Glomerular visceral epithelial cell (primary cell): Measurements from ENCODE around the gene SEC23A.
"Not testable (repeated sequence)": the region's sequence is repeated elsewhere in the genome, so short reads cannot be mapped to it uniquely, and the experiment has no call there.

ENCODE experiments used
- DNase-seq: peaks from one replicate; pipeline ENCODE4 v3.0.0-alpha.2; 2016; ENCODE audit errors: extremely low spot score

SEC23A gene

DNA sequence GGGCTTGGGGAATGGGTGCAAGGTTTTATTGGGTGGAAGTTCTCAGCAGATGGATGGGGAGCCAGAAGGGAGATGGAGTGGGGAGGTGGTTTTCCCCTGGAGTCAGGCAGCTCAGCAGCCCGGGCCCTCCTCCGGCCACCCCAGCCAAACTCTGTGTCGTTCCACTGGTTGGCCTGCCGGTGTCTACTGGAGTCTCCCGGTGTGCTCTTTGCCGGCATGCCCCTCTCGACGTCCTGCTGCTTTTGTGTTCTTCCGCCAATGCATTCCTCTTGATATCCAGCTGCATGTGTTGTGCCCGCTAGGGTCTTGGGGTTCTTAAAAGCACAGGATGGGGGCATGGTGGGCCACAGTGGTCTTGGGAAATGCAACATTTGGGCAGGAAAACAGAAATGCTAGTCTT lies 72.8 kb downstream of the SEC23A start:
- no peak for DNase-seq

DNA sequence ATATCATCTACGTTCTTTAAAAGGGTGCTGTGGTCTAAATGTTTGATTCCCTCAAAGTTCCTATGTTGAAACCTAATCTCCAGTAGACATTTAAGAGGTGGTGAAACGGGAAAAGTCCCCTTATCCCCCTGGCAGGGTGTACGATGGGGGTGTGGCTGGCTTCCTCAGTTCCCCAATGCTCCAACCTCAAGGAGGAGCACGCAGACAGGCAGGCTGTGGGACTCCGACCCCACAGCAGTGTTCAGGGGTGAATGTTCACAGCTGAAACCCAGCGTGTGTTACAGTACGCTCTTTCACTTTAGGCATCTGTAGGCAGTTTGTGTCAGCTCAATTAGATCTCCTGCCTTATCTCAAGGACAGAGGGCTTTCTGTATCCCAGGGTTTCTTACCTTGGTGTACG lies 73.2 kb downstream of the SEC23A start:
- DNase-seq, result no peak

DNA sequence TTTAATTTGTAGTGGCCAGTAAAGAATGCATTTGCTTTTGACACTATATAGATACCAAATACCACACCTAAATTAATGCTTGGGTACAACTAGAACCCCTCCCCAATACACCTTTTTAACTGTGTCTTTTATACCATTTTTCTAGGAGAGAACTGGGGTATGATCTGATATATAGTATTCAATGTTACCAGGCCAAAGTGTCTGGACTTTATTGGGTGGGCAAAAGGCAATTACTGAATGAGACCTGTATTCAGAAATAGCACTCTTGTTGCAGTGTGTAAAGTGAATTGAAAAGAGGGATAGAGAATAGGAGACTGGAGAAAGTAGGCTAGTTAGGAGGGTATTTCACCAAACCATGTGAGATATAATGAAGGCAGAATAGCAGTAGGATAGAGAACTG lies 74.4 kb downstream of the SEC23A start:
- DNase-seq, result no peak

DNA sequence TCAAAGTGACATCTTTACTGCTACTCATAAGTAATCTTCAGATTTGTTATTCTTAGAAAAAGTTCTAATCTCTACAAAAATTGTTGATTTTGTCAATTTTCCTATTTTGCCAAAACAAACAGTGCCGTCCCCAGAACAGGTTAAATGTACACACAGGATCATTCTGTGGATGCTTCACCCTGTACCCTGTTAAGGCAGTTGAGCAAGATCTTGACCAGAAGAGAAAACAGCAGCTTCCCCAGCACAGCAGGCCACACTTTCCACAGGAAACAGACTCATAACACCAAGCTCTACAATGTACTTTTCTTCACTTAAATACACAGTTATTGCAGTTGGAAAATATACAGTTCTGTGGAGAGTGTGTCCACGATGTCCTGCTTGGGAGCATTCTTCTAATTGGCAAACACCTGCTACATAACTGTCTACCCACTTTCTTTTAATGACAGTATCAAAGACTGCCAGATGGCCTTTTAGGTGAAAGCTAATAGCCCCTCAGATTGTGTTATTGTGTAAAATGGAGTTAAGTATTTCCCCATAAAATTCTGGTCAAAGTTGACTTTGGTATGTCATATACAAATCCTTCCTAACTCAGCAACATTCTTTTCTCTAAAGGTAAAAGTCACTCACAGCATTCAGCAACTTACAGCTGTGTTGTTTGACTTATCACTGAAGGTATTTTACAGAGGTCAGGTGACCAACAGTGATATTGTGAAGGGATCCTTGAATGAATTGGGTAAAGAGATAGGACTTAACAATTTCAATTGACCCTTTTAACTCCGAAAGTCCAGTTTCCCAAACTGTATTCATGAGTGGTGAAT lies 77.0 kb downstream of the SEC23A start:
- no peak for DNase-seq

DNA sequence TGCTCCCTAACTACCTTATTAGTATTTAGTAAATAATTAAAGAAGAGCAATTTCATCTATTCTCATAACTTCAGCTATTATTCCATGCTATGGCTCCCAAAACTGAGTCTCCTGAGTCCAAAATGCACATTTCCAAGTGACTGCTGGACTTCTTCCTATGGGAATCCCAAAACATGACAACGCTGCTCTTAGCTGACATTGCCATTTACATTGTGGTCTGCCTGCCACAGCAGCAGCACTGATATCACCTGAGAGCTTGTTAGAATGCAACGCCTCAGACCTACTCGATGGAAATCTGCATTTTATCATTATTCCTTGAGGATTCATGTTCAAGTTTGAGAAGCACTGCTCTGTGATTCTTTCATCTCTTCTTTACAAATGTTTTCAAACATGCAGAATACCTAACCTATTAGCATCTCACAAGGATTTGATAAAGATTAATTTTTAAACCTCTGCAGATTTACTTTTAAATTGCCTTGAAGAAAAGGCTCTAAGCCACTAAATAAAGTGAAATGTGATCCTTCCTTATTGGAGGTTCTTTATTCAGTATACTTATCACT lies 77.7 kb downstream of the SEC23A start:
- DNase-seq, result no peak

DNA sequence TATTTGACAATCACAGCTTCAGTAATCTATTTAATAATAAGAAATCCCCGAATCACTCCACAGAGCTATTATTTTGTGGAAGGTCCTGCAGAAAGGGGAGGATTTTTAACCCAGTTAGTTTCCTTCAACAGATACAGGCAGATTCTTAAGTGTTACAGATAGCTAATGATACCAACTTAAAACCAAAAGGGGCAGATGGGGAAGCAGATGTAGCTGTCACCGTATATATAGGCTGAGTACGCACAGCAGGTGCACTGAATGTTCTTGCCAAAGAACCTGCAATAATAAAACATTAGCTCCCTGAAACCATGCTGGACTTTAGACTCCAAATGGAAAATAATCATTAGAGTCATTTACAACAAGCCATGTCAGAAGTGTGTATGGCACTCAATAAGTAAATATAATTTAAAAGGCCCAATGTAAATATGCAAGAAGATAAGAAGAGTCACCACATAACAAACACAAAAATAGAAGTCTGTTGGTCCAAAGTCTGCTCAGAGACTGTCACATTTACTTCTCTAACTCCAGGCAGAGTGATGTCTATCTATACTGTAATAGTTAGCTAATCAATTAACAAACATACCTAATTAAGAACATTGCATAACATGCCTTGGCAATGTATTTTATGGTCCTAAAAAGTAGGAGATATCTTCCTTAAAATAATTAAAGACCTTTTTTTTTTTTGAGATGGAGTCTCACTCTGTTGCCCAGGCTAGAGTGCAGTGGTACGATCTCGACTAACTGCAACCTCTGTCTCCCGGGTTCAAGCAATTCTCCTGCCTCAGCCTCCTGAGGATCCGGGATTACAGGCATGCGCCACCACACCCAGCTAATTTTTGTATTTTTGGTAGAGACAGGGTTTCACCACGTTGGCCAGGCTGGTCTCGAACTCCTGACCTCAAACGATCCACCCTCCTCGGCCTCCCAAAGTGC lies 78.8 kb downstream of the SEC23A start:
- no peak for DNase-seq

DNA sequence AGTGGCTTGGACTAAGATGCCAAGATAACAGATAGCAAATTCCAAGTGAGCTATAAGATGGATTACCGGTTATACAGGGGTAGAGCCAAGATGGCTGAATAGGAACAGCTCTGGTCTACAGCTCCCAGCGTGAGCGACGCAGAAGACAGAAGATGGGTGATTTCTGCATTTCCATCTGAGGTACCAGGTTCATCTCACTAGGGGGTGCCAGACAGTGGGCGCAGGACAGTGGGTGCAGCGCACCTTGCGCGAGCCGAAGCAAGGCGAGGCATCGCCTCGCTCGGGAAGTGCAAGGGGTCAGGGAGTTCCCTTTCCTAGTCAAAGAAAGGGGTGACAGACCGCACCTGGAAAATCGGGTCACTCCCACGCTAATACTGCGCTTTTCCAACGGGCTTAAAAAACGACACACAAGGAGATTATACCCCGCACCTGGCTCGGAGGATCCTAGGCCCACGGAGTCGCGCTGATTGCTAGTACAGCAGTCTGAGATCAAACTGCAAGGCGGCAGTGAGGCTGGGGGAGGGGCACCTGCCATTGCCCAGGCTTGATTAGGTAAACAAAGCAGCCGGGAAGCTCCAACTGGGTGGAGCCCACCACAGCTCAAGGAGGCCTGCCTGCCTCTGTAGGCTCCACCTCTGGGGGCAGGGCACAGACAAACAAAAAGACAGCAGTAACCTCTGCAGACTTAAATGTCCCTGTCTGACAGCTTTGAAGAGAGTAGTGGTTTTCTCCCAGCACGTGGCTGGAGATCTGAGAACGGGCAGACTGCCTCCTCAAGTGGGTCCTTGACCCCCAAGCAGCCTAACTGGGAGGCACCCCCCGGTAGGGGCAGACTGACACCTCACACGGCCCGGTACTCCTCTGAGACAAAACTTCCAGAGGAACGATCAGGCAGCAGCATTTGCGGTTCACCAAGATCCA lies 85.7 kb downstream of the SEC23A start:
- DNase-seq, result not testable (repeated sequence)

DNA sequence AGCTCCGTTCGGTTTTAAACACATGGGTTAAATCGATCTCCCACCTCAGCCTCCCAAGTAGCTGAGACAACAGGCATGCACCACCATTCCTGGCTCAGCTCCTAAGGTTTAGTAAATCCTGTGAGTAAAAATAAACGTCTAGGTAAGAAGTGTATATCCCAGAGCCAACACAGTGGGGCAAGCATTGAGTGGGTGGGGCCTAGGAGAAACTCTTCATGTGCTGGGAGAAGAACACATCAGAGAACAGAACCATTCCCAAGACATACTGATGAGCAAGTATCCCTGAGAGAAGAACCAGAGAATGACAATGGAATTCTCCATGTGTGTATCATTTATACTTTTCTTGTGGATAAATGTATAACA lies 86.3 kb downstream of the SEC23A start:
- no peak for DNase-seq

DNA sequence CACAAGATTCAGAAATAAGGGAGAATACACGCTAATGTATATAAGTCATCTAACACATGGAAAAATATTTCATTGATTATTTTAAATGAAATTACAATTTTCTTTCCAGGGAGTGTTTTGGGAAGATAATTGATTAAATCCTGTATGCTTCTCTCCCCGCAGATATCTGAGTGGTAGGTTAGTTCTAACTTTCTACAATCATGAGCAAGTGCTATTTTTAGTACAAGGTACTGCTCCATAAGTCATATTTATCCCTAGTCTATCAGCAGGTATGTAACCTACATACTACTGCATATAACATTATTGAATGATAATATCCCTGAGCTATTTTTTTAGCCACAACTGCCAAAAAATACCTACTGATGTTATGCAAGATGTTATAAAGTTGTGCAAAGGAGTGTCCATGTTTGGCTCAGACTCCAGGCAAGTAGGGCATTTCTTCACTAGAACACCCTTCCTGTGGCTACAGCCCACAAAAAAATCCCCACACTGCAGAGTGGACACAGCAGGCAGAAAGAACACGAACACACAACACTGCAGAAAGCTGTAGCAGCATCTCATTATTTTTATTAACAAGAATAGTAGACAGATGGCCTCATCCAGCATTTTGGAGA lies 87.0 kb downstream of the SEC23A start:
- no peak for DNase-seq

DNA sequence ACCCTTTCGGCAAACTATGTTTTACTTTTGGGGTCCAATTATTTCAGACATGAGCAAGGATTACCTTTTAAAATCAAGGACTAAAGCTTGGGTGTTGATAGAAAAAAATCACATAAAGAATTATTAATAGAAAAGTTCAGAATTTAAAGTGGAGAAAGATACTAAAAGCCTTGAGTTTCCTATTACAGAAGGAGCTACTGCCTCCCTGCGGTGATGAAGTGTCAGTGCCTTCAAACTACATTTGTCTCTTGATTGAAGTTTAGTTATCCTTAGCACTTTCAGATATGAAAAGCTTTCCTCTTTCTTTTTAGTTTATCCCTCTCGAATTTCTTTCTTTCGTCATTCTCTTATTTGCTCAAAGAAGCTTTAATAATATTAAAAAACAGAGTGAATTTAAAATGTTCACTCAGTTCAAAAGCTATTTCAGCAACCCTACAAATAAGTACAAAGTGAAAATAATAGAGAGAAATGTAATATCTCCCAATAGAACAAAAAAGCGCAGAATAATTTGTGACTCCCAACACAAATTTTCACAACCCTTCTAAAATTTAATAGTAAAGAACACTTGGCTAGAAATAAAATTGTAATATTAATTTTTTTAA lies 87.6 kb downstream of the SEC23A start:
- DNase-seq, result peak; percentile 35

DNA sequence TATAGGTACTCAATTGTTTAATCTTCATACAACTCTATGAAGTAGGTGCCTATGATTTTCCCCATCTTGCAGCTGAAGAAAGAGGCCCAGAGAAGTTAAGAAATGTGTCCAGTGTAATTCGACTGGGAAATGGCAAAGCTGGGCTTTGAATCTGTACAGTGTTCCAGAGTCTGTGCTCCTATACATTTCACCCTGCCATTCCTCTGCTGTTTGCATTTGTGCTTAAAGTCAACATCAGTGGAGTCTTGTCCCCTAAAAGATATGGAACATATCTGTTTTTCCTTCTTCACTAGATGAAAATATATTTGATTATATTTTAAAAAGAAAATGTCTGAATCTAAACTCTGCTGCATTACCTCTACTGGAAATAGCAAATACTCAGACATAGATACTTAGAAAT lies 88.6 kb downstream of the SEC23A start:
- no peak for DNase-seq

DNA sequence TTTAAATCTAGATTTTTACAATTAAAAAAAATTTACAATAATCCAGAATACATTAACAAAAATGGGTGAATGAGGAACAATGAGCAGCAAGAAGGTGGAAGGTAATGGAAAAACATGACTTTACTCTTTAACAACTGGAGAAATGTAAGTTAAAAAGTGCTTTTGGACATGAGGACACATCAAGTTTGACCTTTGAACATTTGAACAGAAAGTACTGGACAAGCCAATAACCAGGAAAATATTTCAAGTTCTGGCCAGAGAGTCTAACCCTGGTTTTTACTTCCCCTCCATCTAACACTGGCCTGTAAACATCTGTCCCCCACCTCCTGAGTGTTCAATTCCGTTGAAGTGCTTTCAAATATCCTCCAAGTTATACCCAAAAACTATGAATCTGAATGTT lies 94.1 kb downstream of the SEC23A start:
- DNase-seq, result not testable (repeated sequence)

DNA sequence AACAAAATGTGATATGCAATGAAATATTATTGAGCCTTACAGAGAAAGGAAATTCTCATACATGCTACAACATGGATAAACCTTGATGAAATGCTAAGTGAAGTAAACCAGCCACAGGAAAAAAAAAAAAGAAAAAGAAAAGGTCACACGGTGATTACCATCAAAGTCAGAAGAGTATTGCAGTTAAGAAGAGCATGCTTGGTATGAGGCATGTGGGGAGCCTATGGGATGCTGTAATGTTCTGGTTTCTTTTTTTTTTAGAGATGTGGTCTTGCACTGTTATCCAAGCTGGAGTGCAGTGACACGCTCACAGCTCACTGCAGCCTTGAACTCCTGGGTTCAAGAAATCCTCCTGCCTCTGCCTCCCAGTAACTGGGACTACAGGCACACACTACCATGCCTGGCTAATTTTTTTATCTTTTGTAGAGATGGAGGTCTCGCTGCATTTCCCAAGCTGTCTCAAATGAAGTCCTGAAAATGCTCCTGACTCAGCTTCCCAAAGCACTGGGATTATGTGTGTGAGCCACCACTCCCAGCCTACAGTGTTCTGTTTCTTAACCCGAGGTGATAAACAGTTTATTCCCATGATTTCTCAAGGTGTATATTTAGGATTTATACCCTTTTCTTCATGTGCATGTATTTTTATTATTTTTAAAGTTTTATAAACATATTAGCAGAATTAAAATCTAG lies 96.2 kb downstream of the SEC23A start:
- no peak for DNase-seq

DNA sequence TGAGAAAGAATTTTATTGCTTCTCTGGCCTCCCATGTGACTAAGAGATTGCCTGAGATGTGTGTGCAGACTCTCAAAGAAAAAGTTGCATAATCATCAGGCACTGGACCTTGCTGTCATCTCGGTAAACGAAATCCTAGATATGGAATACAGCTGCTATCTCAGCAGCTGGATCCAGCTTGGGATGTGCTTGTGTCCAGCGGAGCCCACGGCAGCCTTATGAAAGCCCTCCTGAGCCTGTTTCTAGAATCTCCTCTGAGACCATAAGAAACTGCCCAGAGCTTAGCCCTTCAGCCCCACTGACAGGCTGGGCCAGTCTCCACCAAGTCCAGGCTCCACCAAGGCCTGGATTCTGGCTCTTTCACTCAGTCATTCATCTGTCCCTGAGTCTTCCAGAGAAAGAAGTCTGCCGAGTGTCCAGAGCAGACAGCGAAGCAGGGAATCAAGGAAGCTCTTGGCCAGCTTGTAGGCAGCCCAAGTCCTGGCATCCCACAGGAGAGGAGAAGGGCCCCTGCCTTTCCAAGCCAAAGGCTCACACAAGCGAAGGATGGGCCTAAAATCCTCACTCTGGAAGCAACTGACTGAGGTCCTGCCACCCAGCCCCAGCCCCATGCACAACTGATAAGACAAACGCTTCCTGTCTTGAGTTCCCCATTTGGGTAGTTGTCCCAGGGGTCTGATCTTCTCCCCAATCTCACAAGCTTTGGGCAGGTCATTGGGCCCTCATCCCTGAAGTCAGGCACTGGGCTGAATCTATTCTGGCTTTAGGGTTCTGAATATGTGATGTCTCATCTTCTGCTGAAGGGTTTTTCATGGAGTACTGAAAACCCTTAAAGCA lies 97.8 kb downstream of the SEC23A start:
- no peak for DNase-seq

DNA sequence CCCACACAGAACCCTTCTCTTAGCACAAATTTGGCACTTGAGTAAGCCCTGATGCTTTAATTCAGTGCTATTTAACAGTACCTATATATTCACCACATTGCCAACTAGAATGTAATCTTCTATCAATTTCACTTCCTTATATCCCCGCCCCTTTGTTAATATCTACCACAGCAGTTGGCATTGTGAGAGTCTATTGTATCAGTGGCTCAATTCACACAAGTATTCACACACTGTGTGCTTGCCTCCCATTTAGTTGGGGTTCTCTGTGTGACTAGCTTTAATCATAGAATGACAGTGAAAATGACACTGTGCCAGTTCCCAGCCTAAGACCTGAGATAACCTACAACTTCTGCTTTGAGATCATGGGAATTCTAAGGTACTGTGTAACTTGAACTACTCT lies 103.1 kb downstream of the SEC23A start:
- no peak for DNase-seq

DNA sequence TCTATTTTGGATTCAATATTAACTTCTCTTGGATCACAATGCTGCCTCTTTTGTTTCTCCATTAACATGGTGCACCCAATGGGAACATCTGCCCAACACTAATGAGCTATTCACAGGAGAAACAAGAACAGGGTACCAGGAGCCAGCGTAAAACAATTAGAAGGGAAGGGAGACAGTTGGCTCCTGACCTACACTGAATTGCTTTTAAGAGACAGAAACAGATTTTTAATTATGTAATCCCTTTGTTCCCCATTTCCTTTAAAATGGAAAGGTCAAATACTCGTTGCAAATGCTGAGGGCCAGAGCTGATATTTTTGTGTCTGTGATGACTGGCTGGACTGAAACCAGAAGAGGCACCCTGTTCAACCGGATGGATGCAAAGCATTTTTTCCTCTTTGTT lies 108.3 kb downstream of the SEC23A start:
- DNase-seq, result no peak

DNA sequence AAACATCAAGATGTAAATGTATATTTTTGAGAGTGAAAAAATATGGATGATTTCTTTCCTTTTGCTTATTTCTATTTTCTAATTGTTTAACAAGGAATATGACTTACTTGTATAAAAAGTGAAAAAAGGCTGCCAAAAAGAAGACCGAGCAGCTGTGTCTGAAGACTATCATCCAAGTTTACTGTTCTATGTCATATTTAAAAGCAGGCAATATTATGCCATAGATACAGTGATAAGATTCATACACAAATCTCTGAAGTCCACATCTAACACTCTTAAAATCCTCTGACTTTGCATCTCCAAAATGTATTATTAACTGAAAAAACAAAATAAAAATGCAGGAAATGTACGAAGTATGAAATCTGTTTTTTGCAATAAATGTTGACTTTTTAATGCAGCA lies 109.1 kb downstream of the SEC23A start:
- no peak for DNase-seq

DNA sequence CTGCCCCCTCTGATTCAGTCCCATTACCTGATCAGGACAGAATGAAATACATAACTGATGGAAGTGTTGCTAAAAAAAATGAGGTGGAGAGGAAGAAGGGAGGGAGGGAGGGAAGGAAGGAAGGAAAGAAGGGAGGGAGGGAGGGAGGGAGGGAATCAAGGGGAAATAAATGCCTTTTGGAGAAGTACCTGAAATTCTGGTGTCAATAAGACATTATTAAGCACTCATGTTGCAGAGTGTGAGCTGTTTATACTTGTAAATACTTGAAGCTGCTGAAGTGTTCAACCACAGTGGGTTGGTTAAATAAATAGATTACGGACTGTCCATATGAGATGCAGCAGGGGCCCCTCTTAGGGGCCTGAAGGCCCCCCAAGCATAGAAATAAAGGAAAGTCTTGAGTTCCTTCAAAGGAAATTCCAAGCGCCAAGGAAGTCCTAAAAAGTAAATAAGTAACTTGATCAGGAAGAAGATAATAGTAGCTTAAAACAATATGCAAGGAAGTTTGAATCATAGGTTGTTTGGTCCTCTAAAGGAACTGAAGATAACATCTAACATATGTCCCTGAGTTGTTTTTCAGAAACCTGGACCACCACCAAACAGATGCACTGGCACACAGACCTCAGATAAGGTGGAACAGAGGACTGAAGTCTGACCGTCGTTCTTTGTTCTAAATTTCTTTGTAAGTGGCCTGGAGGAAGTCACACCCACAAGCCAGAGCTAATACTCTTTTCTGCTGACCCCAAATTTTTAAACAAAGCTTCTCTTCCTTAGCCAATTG lies 110.8 kb downstream of the SEC23A start:
- no peak for DNase-seq
